ENCODE data around the gene CFAP251. TPM values are rescaled to one million over a fixed set of nuclear protein-coding genes. Genes with fewer than 3 reads are reported as not detected.

The CFAP251 gene
- polyA plus RNA-seq, 1 donor from 2014 or later, result 4.0 TPM

DNA sequence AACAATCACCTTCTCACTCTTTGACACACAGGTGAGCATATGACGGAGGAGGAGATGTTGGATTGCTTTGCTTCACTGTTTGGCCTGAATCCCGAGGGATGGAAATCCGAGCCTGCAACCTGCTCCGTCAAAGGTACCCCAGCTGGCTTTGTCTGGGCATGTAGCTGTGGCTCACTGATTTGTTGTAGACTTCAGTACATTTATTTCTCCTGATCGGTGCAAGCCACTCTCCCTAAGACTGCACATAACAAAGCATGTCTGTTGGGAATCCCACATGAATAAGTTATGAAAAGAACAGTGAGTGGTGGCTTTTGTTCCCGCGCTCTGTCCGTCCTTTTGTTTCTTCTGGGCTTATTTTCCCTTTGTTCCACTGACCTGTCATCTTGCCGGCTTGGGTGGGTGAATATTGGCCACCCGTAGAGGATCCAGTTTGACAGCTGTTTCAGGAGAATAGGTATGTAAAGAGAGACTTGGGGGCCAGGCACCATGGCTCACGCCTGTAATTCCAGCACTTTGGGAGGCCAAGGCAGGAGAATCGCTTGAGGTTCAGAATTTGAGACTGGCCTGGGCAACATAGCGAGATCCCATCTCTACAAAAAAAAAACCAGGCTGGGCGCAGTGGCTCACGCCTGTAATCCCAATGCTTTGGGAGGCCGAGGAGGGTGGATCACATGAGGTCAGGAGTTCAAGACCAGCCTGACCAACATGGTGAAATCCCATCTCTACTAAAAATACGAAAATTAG lies 83.2 kb downstream of the CFAP251 start:
- Histone ChIP-seq H3K9me3 (ENCODE audit: low read length) (no peaks in the 10 kb centered on the region), H3K79me2 (replicated peaks; ENCODE audit: insufficient read depth, low read length) (no peaks in the 10 kb centered on the region), H3K27me3 (ENCODE audit: insufficient read depth, low read depth, low read length) (no peaks in the 10 kb centered on the region), H3K27ac (ENCODE audit: low read length) (peak overlapping the region; percentile 0), H3K9me2 (ENCODE audit: insufficient read depth, low read length) (no peaks in the 10 kb centered on the region), H3K4me3 (ENCODE audit: low read length) (no peak overlapping the region), H3K4me2 (ENCODE audit: low read length) (no peak overlapping the region), H3F3A (ENCODE audit: insufficient read depth, low read length, poor library complexity, severe bottlenecking) (no peaks in the 10 kb centered on the region), H3K36me3 (ENCODE audit: insufficient read depth, low read length) (no peaks in the 10 kb centered on the region), H2AFZ (ENCODE audit: low read depth, low read length) (no peak overlapping the region), H3K9ac (ENCODE audit: low read length) (no peak overlapping the region), H4K20me1 (ENCODE audit: insufficient read depth) (no peaks in the 10 kb centered on the region)
- no peak for TF ChIP-seq CTCF (IDR thresholded peaks at IDR 0.05; ENCODE audit: poor library complexity, severe bottlenecking)
- TF ChIP-seq, protein P1, sequence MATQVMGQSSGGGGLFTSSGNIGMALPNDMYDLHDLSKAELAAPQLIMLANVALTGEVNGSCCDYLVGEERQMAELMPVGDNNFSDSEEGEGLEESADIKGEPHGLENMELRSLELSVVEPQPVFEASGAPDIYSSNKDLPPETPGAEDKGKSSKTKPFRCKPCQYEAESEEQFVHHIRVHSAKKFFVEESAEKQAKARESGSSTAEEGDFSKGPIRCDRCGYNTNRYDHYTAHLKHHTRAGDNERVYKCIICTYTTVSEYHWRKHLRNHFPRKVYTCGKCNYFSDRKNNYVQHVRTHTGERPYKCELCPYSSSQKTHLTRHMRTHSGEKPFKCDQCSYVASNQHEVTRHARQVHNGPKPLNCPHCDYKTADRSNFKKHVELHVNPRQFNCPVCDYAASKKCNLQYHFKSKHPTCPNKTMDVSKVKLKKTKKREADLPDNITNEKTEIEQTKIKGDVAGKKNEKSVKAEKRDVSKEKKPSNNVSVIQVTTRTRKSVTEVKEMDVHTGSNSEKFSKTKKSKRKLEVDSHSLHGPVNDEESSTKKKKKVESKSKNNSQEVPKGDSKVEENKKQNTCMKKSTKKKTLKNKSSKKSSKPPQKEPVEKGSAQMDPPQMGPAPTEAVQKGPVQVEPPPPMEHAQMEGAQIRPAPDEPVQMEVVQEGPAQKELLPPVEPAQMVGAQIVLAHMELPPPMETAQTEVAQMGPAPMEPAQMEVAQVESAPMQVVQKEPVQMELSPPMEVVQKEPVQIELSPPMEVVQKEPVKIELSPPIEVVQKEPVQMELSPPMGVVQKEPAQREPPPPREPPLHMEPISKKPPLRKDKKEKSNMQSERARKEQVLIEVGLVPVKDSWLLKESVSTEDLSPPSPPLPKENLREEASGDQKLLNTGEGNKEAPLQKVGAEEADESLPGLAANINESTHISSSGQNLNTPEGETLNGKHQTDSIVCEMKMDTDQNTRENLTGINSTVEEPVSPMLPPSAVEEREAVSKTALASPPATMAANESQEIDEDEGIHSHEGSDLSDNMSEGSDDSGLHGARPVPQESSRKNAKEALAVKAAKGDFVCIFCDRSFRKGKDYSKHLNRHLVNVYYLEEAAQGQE (IDR thresholded peaks at IDR 0.05; ENCODE audit: borderline replicate concordance), result no peak
- no peak for TF ChIP-seq SMC3 (conservative IDR thresholded peaks at IDR 0.05; ENCODE audit: poor library complexity)
- TF ChIP-seq RAD21 (conservative IDR thresholded peaks at IDR 0.05), result no peak
- TF ChIP-seq MXI1 (conservative IDR thresholded peaks at IDR 0.05; ENCODE audit: poor library complexity, severe bottlenecking), result no peak
- TF ChIP-seq EZH2 (IDR thresholded peaks at IDR 0.05; ENCODE audit: borderline replicate concordance, insufficient read depth, low read length, poor library complexity, severe bottlenecking), result no peak
- no peak for TF ChIP-seq POLR2AphosphoS5 (IDR thresholded peaks at IDR 0.05)
- TF ChIP-seq TAF1 (IDR thresholded peaks at IDR 0.05; ENCODE audit: low read depth), result no peak
- no peak for TF ChIP-seq EP300 (conservative IDR thresholded peaks at IDR 0.05; ENCODE audit: poor library complexity, severe bottlenecking)

GRCh38 chr12:122003651-122004611 lies 85.5 kb downstream of the CFAP251 start:
- H3K4me3 ChIP-seq (ENCODE audit: low read length), result no peak overlapping the region
- H3K9ac ChIP-seq (ENCODE audit: low read length), result no peak overlapping the region
- no peaks in the 10 kb centered on the region for H3K9me3 ChIP-seq (ENCODE audit: low read length)
- no peak overlapping the region for H3K27ac ChIP-seq (ENCODE audit: low read length)
- H3K27me3 ChIP-seq (ENCODE audit: insufficient read depth, low read depth, low read length), result no peaks in the 10 kb centered on the region
- no peaks in the 10 kb centered on the region for H3K36me3 ChIP-seq (ENCODE audit: insufficient read depth, low read length)
- TF ChIP-seq MXI1 (conservative IDR thresholded peaks at IDR 0.05; ENCODE audit: poor library complexity, severe bottlenecking) (no peak), SMC3 (conservative IDR thresholded peaks at IDR 0.05; ENCODE audit: poor library complexity) (no peak), EP300 (conservative IDR thresholded peaks at IDR 0.05; ENCODE audit: poor library complexity, severe bottlenecking) (no peak), TAF1 (IDR thresholded peaks at IDR 0.05; ENCODE audit: low read depth) (no peak), POLR2AphosphoS5 (IDR thresholded peaks at IDR 0.05) (no peak), EZH2 (IDR thresholded peaks at IDR 0.05; ENCODE audit: borderline replicate concordance, insufficient read depth, low read length, poor library complexity, severe bottlenecking) (no peak), CTCF (IDR thresholded peaks at IDR 0.05; ENCODE audit: poor library complexity, severe bottlenecking) (no peak), RAD21 (conservative IDR thresholded peaks at IDR 0.05) (no peak)
- TF ChIP-seq, protein P1 (IDR thresholded peaks at IDR 0.05; ENCODE audit: borderline replicate concordance), result no peak
- no peaks in the 10 kb centered on the region for H4K20me1 ChIP-seq (ENCODE audit: insufficient read depth)
- H2AFZ ChIP-seq (ENCODE audit: low read depth, low read length), result no peak overlapping the region
- H3K4me2 ChIP-seq (ENCODE audit: low read length), result no peak overlapping the region
- no peaks in the 10 kb centered on the region for H3K79me2 ChIP-seq (replicated peaks; ENCODE audit: insufficient read depth, low read length)
- H3F3A ChIP-seq (ENCODE audit: insufficient read depth, low read length, poor library complexity, severe bottlenecking), result no peaks in the 10 kb centered on the region
- H3K9me2 ChIP-seq (ENCODE audit: insufficient read depth, low read length), result no peaks in the 10 kb centered on the region
